ENCODE measurements around the gene BRPF3. TPM values are rescaled to one million over a fixed set of nuclear protein-coding genes. Genes with fewer than 3 reads are reported as not detected.
A peak's percentile ranks its signal among the peaks of the same experiment; 100 is the strongest.

Gene BRPF3
- polyA plus RNA-seq, 3 donors = 1.1 to 9.2 (median 1.3) TPM

DNA sequence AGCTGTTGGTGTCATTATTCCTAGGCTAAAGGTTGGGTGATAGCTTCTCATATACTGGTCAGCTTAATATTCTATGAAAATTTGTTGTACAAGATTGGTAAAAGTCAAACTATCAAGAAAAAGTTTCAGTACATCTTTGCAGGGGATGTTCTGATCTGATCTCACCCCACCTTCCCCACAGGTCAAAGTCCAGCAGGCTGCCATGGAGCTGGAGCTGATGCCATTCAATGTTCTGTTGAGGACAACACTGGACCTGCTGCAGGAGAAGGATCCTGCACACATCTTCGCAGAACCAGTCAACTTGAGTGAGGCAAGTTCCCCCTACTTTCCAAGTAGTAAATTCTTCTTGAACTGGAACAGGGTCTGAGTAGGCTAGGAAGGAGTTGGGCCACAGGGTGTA, 13.1 kb downstream of the BRPF3 start:
- intact Hi-C loops (cut with micrococcal nuclease) = no loop called here
- H3K4me1 Mint-ChIP-seq = peaks cover 2% of the 10 kb centered on the region
- peaks cover 0 to 2% of the 10 kb centered on the region in 2 donors for H3K4me1 ChIP-seq (ENCODE audit: control insufficient read depth in 1 of 2, insufficient read depth in 2 of 2, low read length in 2 of 2)
- no peaks in the 10 kb centered on the region for H3K27me3 ChIP-seq (ENCODE audit: control insufficient read depth in 2 of 2, insufficient read depth in 2 of 2, low read length in 2 of 2)
- no peak overlapping the region for H3K27ac ChIP-seq (ENCODE audit: low read depth in 1 of 2, low read length in 2 of 2)
- H3K27ac Mint-ChIP-seq = peak overlapping the region in 1 of 7 donors; percentile 14
- no CpG with 5 or more reads among the region's 1 CpG for WGBS (ENCODE audit: insufficient coverage)
- H3K4me3 Mint-ChIP-seq = no peak overlapping the region
- no peaks in the 10 kb centered on the region for H3K9me3 Mint-ChIP-seq
- H3K4me2 ChIP-seq (replicated peaks; ENCODE audit: extremely low read depth, low read length, poor library complexity, severe bottlenecking) = no peak overlapping the region
- TF ChIP-seq, protein P1, sequence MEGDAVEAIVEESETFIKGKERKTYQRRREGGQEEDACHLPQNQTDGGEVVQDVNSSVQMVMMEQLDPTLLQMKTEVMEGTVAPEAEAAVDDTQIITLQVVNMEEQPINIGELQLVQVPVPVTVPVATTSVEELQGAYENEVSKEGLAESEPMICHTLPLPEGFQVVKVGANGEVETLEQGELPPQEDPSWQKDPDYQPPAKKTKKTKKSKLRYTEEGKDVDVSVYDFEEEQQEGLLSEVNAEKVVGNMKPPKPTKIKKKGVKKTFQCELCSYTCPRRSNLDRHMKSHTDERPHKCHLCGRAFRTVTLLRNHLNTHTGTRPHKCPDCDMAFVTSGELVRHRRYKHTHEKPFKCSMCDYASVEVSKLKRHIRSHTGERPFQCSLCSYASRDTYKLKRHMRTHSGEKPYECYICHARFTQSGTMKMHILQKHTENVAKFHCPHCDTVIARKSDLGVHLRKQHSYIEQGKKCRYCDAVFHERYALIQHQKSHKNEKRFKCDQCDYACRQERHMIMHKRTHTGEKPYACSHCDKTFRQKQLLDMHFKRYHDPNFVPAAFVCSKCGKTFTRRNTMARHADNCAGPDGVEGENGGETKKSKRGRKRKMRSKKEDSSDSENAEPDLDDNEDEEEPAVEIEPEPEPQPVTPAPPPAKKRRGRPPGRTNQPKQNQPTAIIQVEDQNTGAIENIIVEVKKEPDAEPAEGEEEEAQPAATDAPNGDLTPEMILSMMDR (IDR thresholded peaks at IDR 0.05) = no peak
- H2AFZ ChIP-seq (ENCODE audit: insufficient read depth, low read depth, low read length, poor library complexity, severe bottlenecking) = no peak overlapping the region
- H3K36me3 Mint-ChIP-seq = peaks cover 89 to 99% of the 10 kb centered on the region in 2 donors
- no peak overlapping the region for H3K4me3 ChIP-seq (replicated peaks in 1 of 3; ENCODE audit: low read depth in 2 of 3, low read length in 3 of 3)
- H3K9ac ChIP-seq (ENCODE audit: insufficient read depth, low read length, poor library complexity, severe bottlenecking) = no peak overlapping the region
- DNase-seq = no peak
- peaks cover 80 to 100% of the 10 kb centered on the region in 2 donors for H3K36me3 ChIP-seq (replicated peaks in 1 of 2; ENCODE audit: control insufficient read depth in 1 of 2, insufficient read depth in 2 of 2, low read length in 2 of 2)
- H3K27me3 Mint-ChIP-seq (ENCODE audit: low read depth in 3 of 3) = no peaks in the 10 kb centered on the region
- peaks cover 10% of the 10 kb centered on the region for H4K20me1 ChIP-seq (ENCODE audit: insufficient read depth, low read length)
- H3K9me3 ChIP-seq (replicated peaks in 1 of 2; ENCODE audit: control insufficient read depth in 1 of 2, insufficient read depth in 1 of 2, low read length in 2 of 2) = no peaks in the 10 kb centered on the region
- peaks cover 3% of the 10 kb centered on the region for H3K79me2 ChIP-seq (ENCODE audit: insufficient read depth, low read length)

DNA sequence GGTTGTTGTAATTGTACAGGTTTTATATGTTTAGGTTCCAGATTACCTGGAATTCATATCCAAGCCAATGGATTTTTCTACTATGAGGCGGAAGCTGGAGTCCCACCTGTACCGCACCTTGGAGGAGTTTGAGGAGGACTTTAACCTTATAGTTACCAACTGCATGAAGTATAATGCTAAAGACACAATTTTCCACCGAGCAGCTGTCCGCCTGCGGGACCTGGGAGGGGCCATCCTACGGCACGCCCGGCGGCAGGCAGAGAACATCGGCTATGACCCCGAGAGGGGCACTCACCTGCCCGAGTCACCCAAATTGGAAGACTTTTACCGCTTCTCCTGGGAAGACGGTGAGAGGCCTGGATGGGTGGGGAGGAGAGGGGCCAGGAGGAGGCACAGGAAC, 13.6 kb downstream of the BRPF3 start:
- intact Hi-C loops (cut with micrococcal nuclease) = no loop called here
- Histone ChIP-seq H3K27me3 (ENCODE audit: control insufficient read depth in 2 of 2, insufficient read depth in 2 of 2, low read length in 2 of 2) (no peaks in the 10 kb centered on the region), H3K4me1 (ENCODE audit: control insufficient read depth in 1 of 2, insufficient read depth in 2 of 2, low read length in 2 of 2) (no peaks in the 10 kb centered on the region), H3K36me3 (replicated peaks in 1 of 2; ENCODE audit: control insufficient read depth in 1 of 2, insufficient read depth in 2 of 2, low read length in 2 of 2) (peaks cover 80 to 100% of the 10 kb centered on the region in 2 donors), H3K79me2 (ENCODE audit: insufficient read depth, low read length) (no peaks in the 10 kb centered on the region), H4K20me1 (ENCODE audit: insufficient read depth, low read length) (peaks cover 5% of the 10 kb centered on the region), H3K4me3 (replicated peaks in 1 of 3; ENCODE audit: low read depth in 2 of 3, low read length in 3 of 3) (no peak overlapping the region), H3K9me3 (replicated peaks in 1 of 2; ENCODE audit: control insufficient read depth in 1 of 2, insufficient read depth in 1 of 2, low read length in 2 of 2) (no peaks in the 10 kb centered on the region), H2AFZ (ENCODE audit: insufficient read depth, low read depth, low read length, poor library complexity, severe bottlenecking) (no peak overlapping the region), H3K27ac (ENCODE audit: low read depth in 1 of 2, low read length in 2 of 2) (no peak overlapping the region), H3K9ac (ENCODE audit: insufficient read depth, low read length, poor library complexity, severe bottlenecking) (no peak overlapping the region), H3K4me2 (replicated peaks; ENCODE audit: extremely low read depth, low read length, poor library complexity, severe bottlenecking) (no peak overlapping the region)
- no peak overlapping the region for H3K4me3 Mint-ChIP-seq
- H3K36me3 Mint-ChIP-seq = peaks cover 92 to 99% of the 10 kb centered on the region in 2 donors
- TF ChIP-seq, protein P1 (IDR thresholded peaks at IDR 0.05) = no peak
- no peak for DNase-seq
- no peaks in the 10 kb centered on the region for H3K27me3 Mint-ChIP-seq (ENCODE audit: low read depth in 3 of 3)
- 99% methylated on average over 12 of the region's 14 CpGs for WGBS (ENCODE audit: insufficient coverage)
- no peaks in the 10 kb centered on the region for H3K4me1 Mint-ChIP-seq
- H3K27ac Mint-ChIP-seq = peak overlapping the region in 1 of 7 donors; percentile 14
- no peaks in the 10 kb centered on the region for H3K9me3 Mint-ChIP-seq

Measured in CD14-positive monocyte (primary cell).